Cardiac fibroblast (primary cell): Measurements from ENCODE around the gene INPP5A.

Experiments
- DNase-seq, 2 donors: peaks; one replicate each; pipeline versions ENCODE4 v3.0.0 to v3.0.0-alpha.2; 2010; ENCODE audit warnings: low read depth in 2 of 2
- H3K4me3 ChIP-seq, 2 donors: replicated peaks in 1 of 2; 1 replicate in 1 of 2; 2 replicates in 1 of 2; pipeline ENCODE4 v1.5.1; 2011; ENCODE audit warnings: low read depth in 2 of 2, low read length in 2 of 2, mild to moderate bottlenecking in 2 of 2, moderate library complexity in 1 of 2
- CTCF ChIP-seq: IDR thresholded peaks from one replicate; pipeline ENCODE4 v1.5.1; 2011; ENCODE audit warnings: low read depth, mild to moderate bottlenecking, low read length, inconsistent platforms

INPP5A gene

GRCh38 chr10:132651511-132652029 lies 114.0 kb downstream of the INPP5A start:
- no peak overlapping the region for H3K4me3 ChIP-seq
- no peak for DNase-seq
- TF ChIP-seq CTCF = no peak

- no peak for TF ChIP-seq CTCF
Observed at GRCh38 chr10:132652446-132652845, 114.9 kb downstream of the INPP5A start.

GRCh38 chr10:132652936-132653590 lies 115.5 kb downstream of the INPP5A start:
- no peak for DNase-seq
- H3K4me3 ChIP-seq = no peak overlapping the region
- no peak for TF ChIP-seq CTCF

More at GRCh38 chr10:132652446-132652845, 114.9 kb downstream of the INPP5A start:
- no peak for DNase-seq
- no peak overlapping the region for H3K4me3 ChIP-seq

GRCh38 chr10:132653721-132654120 lies 116.1 kb downstream of the INPP5A start:
- TF ChIP-seq CTCF = no peak
- DNase-seq = no peak
- H3K4me3 ChIP-seq = no peak overlapping the region

- TF ChIP-seq CTCF = no peak
- no peak overlapping the region for H3K4me3 ChIP-seq
- DNase-seq = no peak
Observed at GRCh38 chr10:132654121-132654571, 116.6 kb downstream of the INPP5A start.

GRCh38 chr10:132654708-132655661 lies 117.4 kb downstream of the INPP5A start:
- peak; percentile 95 for TF ChIP-seq CTCF
- no peak overlapping the region for H3K4me3 ChIP-seq
- DNase-seq = peak; percentile 67 to 74
